Measurements from ENCODE around the gene TRPM7. TPM values are rescaled to one million over a fixed set of nuclear protein-coding genes. Genes with fewer than 3 reads are reported as not detected.

TRPM7 gene
- total and polyA plus RNA-seq, 2 of the 8 experiments (the other 6 are each of a cell fraction or from before 2014, with no cell fraction given) = 7.5 to 33.2 TPM

GRCh38 chr15:50676799-50677483, 9.7 kb downstream of the TRPM7 start:
- H3K9me3 ChIP-seq (ENCODE audit: insufficient read depth in 2 of 2, low read depth in 1 of 2, low read length in 1 of 2) = no peaks in the 10 kb centered on the region
- H2AK5ac ChIP-seq (ENCODE audit: low read depth, low read length) = no peak overlapping the region
- H3K14ac ChIP-seq (ENCODE audit: insufficient read length) = no peak overlapping the region
- 89% methylated on average over 6 of the region's 6 CpGs; no CpG with 5 or more reads in 1 of the 2 experiments for WGBS, 2 experiments (ENCODE audit: extremely low coverage in 1 of 2, insufficient coverage in 1 of 2, insufficient read length in 1 of 2, insufficient replicate concordance in 2 of 2, low coverage in 1 of 2, low lambda C conversion rate in 2 of 2, missing lambda C conversion rate in 1 of 2)
- no peak overlapping the region for H3K18ac ChIP-seq (ENCODE audit: extremely low read depth, low read length)
- H2BK5ac ChIP-seq (ENCODE audit: low read depth, low read length) = no peak overlapping the region
- H3K23ac ChIP-seq (ENCODE audit: insufficient read length) = no peak overlapping the region
- H3K79me1 ChIP-seq (ENCODE audit: low read depth, low read length) = peaks cover 2% of the 10 kb centered on the region
- no peak overlapping the region for H3K9ac ChIP-seq (replicated peaks in 1 of 4; ENCODE audit: extremely low read depth in 1 of 4, low read depth in 3 of 4, low read length in 3 of 4)
- no peaks in the 10 kb centered on the region for H3K4me1 ChIP-seq (replicated peaks in 1 of 4; ENCODE audit: control insufficient read depth in 3 of 4, insufficient read depth in 4 of 4, low read length in 3 of 4)
- DNase-seq (ENCODE audit: low read depth in 1 of 2, low spot score in 2 of 2) (no peak), FAIRE-seq (no peak)
- peaks cover 4 to 5% of the 10 kb centered on the region in 2 experiments for H4K20me1 ChIP-seq (replicated peaks in 1 of 2; ENCODE audit: control insufficient read depth in 1 of 2, insufficient read depth in 2 of 2, low read length in 2 of 2)
- H3K36me3 ChIP-seq (ENCODE audit: control insufficient read depth in 2 of 4, insufficient read depth in 4 of 4, low read length in 3 of 4) = no peaks in the 10 kb centered on the region
- ChIA-PET POLR2A (ENCODE audit: partially characterized antibody) (interaction anchor here (0.9 kb wide), 2 partner anchors 9 to 232 kb away, joined by 3 to 5 read pairs; partner anchors contain the start of gene TRPM7), CTCF (ENCODE audit: partially characterized antibody) (interaction anchor here (0.6 to 3.4 kb wide), 6 partner anchors 8 to 203 kb away, joined by 3 to 14 read pairs (median 6); partner anchors contain the start of gene USP50)
- H2BK15ac ChIP-seq (ENCODE audit: low read length) = no peak overlapping the region
- H2BK20ac ChIP-seq (ENCODE audit: low read length) = no peak overlapping the region
- no peak overlapping the region for H4K5ac ChIP-seq (ENCODE audit: insufficient read length, low read depth, low read length)
- H3K27me3 ChIP-seq (replicated peaks in 1 of 4; ENCODE audit: control insufficient read depth in 3 of 4, extremely low read depth in 1 of 4, insufficient read depth in 3 of 4, low read length in 3 of 4) = no peaks in the 10 kb centered on the region
- H2BK120ac ChIP-seq (replicated peaks; ENCODE audit: low read depth, low read length) = no peak overlapping the region
- H3K27ac ChIP-seq (ENCODE audit: low read depth, low read length) = no peak overlapping the region
- H3K23me2 ChIP-seq (ENCODE audit: low read depth, low read length) = no peaks in the 10 kb centered on the region
- H3K4me2 ChIP-seq (ENCODE audit: insufficient read depth in 1 of 2, low read depth in 2 of 2, low read length in 2 of 2) = no peak overlapping the region
- no peak overlapping the region for H3K4me3 ChIP-seq (ENCODE audit: extremely low read depth in 1 of 4, insufficient read depth in 2 of 4, low read depth in 3 of 4, low read length in 4 of 4)
- no peak overlapping the region for H3K56ac ChIP-seq (replicated peaks; ENCODE audit: insufficient read length, low read depth, low read length)
- H4K8ac ChIP-seq (ENCODE audit: extremely low read depth, insufficient read depth, low read length) = no peak overlapping the region; the same call in 1 of the 2 replicates
- peaks cover 0 to 72% of the 10 kb centered on the region in 2 experiments for H3K79me2 ChIP-seq (ENCODE audit: control insufficient read depth in 1 of 2, insufficient read depth in 2 of 2, low read length in 2 of 2)
- H3K4ac ChIP-seq (replicated peaks; ENCODE audit: insufficient read length, low read depth, low read length) = no peak overlapping the region
- no peak overlapping the region for H2BK12ac ChIP-seq (ENCODE audit: low read depth, low read length)
- H4K91ac ChIP-seq (replicated peaks; ENCODE audit: insufficient read length, low read length) = no peak overlapping the region
- H2AFZ ChIP-seq (ENCODE audit: low read length) = no peak overlapping the region
- TF ChIP-seq E2F6 (IDR thresholded peaks at IDR 0.05) (no peak), HDAC2 (IDR thresholded peaks at IDR 0.05; ENCODE audit: borderline replicate concordance in 1 of 2, low read depth in 2 of 2, low read length in 2 of 2) (no peak), KDM4A (IDR thresholded peaks at IDR 0.05; ENCODE audit: low read depth, low read length, severe bottlenecking) (no peak), SIRT6 (IDR thresholded peaks at IDR 0.05; ENCODE audit: low read length) (no peak), RFX5 (IDR thresholded peaks at IDR 0.05; ENCODE audit: borderline replicate concordance, low read depth, low read length) (no peak), TEAD4 (IDR thresholded peaks at IDR 0.05; ENCODE audit: low read depth, low read length) (no peak), SIN3A (conservative IDR thresholded peaks at IDR 0.05 in 1 of 2, IDR thresholded peaks at IDR 0.05 in 1 of 2; ENCODE audit: low read depth in 1 of 2, low read length in 2 of 2) (no peak), EP300 (IDR thresholded peaks at IDR 0.05; ENCODE audit: borderline replicate concordance in 1 of 2, low read depth in 2 of 2, low read length in 2 of 2) (no peak), YY1 (IDR thresholded peaks at IDR 0.05; ENCODE audit: low read depth, low read length) (no peak), CTBP2 (IDR thresholded peaks at IDR 0.05; ENCODE audit: borderline replicate concordance, insufficient read depth, insufficient read length, low read length) (no peak), EZH2 (IDR thresholded peaks at IDR 0.05; ENCODE audit: low read depth, low read length, severe bottlenecking) (no peak)

Measured in H1 (cell line).